Gastroesophageal sphincter (tissue), 4 donors: Measurements from ENCODE around the gene GYG1. TPM values are rescaled to one million over a fixed set of nuclear protein-coding genes. Genes with fewer than 3 reads are reported as not detected.

Experiments
- ATAC-seq: fragments of 150-250 bp; one replicate; pipeline ENCODE4 v1.9.1; 2016; ENCODE audit warnings: mild to moderate bottlenecking, moderate library complexity
- H3K27ac ChIP-seq, 4 donors: fragments of 200-600 bp; sonication (generic) in 3 of 4; 1 replicate in 3 of 4; 2 replicates in 1 of 4; pipeline ENCODE4 v1.5.1; 2016 to 2019
- H3K27me3 ChIP-seq: fragments of 200-600 bp; sonication (generic); one replicate; pipeline ENCODE4 v1.5.1; 2019
- H3K36me3 ChIP-seq, 2 donors: fragments of 200-600 bp; sonication (generic); one replicate each; pipeline ENCODE4 v1.5.1; 2019; ENCODE audit warnings: control low read depth in 1 of 2
- H3K4me1 ChIP-seq, 3 donors: fragments of 200-600 bp; sonication (generic); 1 replicate in 2 of 3; 2 replicates in 1 of 3; pipeline ENCODE4 v1.5.1; 2016 to 2019; ENCODE audit warnings: control low read depth in 2 of 3
- H3K4me3 ChIP-seq, 2 donors: fragments of 200-600 bp; sonication (generic); one replicate each; pipeline ENCODE4 v1.5.1; 2019; ENCODE audit warnings: mild to moderate bottlenecking in 1 of 2, moderate library complexity in 1 of 2
- H3K9me3 ChIP-seq, 3 donors: fragments of 200-600 bp; sonication (generic); one replicate each; pipeline ENCODE4 v1.5.1; 2017 to 2019; ENCODE audit warnings: control low read depth in 2 of 3
- CTCF ChIP-seq, 4 experiments: fragments of 200-600 bp in 2 of 4; fragments of 450-650 bp in 2 of 4; sonication (generic) in 1 of 4; IDR thresholded peaks; one replicate each; pipeline ENCODE4 v1.5.1; 2017 to 2019; ENCODE audit warnings: antibody characterized with exemption in 4 of 4, mild to moderate bottlenecking in 2 of 4, moderate library complexity in 2 of 4
- EP300 ChIP-seq: sonication (generic); formaldehyde crosslinking; IDR thresholded peaks from one replicate; pipeline ENCODE4 v1.6.1; 2017; ENCODE audit warnings: antibody characterized with exemption, mild to moderate bottlenecking
- POLR2A ChIP-seq, 2 donors: fragments of 450-650 bp; IDR thresholded peaks; one replicate each; pipeline ENCODE4 v1.6.1; 2017; ENCODE audit warnings: antibody characterized with exemption in 2 of 2, mild to moderate bottlenecking in 2 of 2, moderate library complexity in 1 of 2
- POLR2AphosphoS5 ChIP-seq: sonication (generic); formaldehyde crosslinking; IDR thresholded peaks from one replicate; pipeline ENCODE4 v1.6.1; 2017; ENCODE audit warnings: antibody characterized with exemption
- WGBS, 2 donors: methylation state at CpG; one replicate each; pipeline ENCODE4 v1.1.5; 2018; ENCODE audit warnings: low coverage in 1 of 2; 5-methylcytosine and 5-hydroxymethylcytosine counted together
- total RNA-seq, 4 donors: library from RNA; depleted of rRNA; stranded (reverse); fragments of >200 nt; gene quantifications; one replicate each; pipeline ENCODE4 v1.1.0, GENCODE V29; 2016

The GYG1 gene
- total RNA-seq, 4 donors from 2014 or later: 117 to 883 (median 126) TPM

DNA sequence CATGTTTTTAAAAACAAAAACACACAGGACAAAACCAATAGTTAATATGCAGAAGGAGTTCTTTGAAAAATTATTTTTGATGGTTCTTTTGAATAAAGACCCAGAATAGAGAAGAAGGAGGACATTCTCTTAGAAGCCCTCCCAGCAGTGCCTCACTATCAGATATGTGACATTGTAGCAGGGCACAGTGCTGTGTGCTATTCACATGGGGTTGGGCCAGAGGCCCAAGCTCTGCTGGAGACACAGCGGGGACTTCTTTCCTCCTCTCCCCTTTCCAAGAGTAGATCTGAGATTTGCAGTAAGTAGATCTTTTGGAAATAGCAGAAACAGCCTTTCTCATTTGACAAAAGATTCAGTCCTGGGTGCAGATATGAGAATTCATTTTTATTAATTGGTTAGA is 6.3 kb downstream of the GYG1 start:
- Histone ChIP-seq H3K27ac (peak overlapping the region in 1 of 4 donors; percentile 41), H3K4me3 (no peak overlapping the region), H3K36me3 (peaks cover 3 to 86% of the 10 kb centered on the region in 2 donors), H3K4me1 (peaks cover 7 to 73% (median 11%) of the 10 kb centered on the region in 3 donors), H3K9me3 (no peaks in the 10 kb centered on the region), H3K27me3 (no peaks in the 10 kb centered on the region)
- TF ChIP-seq CTCF (IDR thresholded peaks at IDR 0.05) (no peak), EP300 (no peak), POLR2A (IDR thresholded peaks at IDR 0.05) (no peak), POLR2AphosphoS5 (no peak)
- no peak for ATAC-seq
- 91 to 100% methylated on average over 1 of the region's 1 CpG for WGBS, 2 donors

GRCh38 chr3:148998297-148998696 is 7.0 kb downstream of the GYG1 start:
- Histone ChIP-seq H3K4me1 (peaks cover 2 to 66% (median 11%) of the 10 kb centered on the region in 3 donors), H3K9me3 (no peaks in the 10 kb centered on the region), H3K36me3 (peaks cover 3 to 87% of the 10 kb centered on the region in 2 donors), H3K4me3 (no peak overlapping the region), H3K27ac (peak overlapping the region in 3 of 4 donors; percentile 20 to 41 (median 36)), H3K27me3 (no peaks in the 10 kb centered on the region)
- WGBS, 2 donors: 70 to 72% methylated on average over 5 of the region's 5 CpGs
- no peak for ATAC-seq
- no peak for TF ChIP-seq EP300
- no peak for TF ChIP-seq POLR2AphosphoS5
- no peak for TF ChIP-seq POLR2A (IDR thresholded peaks at IDR 0.05)
- no peak for TF ChIP-seq CTCF (IDR thresholded peaks at IDR 0.05)

GRCh38 chr3:148998715-148999423 is 7.5 kb downstream of the GYG1 start:
- no peak for ATAC-seq
- Histone ChIP-seq H3K4me1 (peaks cover 0 to 60% (median 11%) of the 10 kb centered on the region in 3 donors), H3K9me3 (no peaks in the 10 kb centered on the region), H3K4me3 (no peak overlapping the region), H3K27me3 (no peaks in the 10 kb centered on the region), H3K36me3 (peaks cover 3 to 89% of the 10 kb centered on the region in 2 donors), H3K27ac (peak overlapping the region in 2 of 4 donors; percentile 36 to 41)
- 41 to 46% methylated on average over 7 of the region's 7 CpGs for WGBS, 2 donors
- TF ChIP-seq POLR2AphosphoS5 (no peak), EP300 (no peak), CTCF (IDR thresholded peaks at IDR 0.05) (no peak), POLR2A (IDR thresholded peaks at IDR 0.05) (no peak)

DNA sequence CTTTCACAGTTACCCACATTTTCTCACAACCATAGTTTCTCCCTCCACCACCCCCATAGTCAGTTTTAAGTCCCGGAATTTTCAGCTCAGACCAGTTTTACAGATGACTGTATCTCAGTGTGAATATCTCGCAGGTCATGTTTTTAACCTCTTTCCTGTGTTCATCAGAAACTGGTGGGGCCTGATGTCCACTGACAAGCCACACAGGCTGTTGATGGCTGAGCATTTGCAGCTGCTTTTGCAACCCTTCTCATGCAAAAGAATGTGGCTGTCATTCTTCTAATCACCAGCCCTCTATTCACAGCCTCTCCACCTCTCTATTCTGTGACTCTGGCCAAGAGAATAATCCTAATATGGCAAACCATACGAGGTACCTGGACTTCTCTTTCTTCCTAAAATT is 8.5 kb downstream of the GYG1 start:
- Histone ChIP-seq H3K4me3 (no peak overlapping the region), H3K4me1 (peaks cover 1 to 63% (median 13%) of the 10 kb centered on the region in 3 donors), H3K9me3 (no peaks in the 10 kb centered on the region), H3K27me3 (no peaks in the 10 kb centered on the region), H3K36me3 (peaks cover 3 to 86% of the 10 kb centered on the region in 2 donors), H3K27ac (no peak overlapping the region)
- TF ChIP-seq EP300 (no peak), CTCF (IDR thresholded peaks at IDR 0.05) (no peak), POLR2A (IDR thresholded peaks at IDR 0.05) (no peak), POLR2AphosphoS5 (no peak)
- 76% methylated on average over 2 to 3 of the region's 3 CpGs for WGBS, 2 donors
- no peak for ATAC-seq

- 73 to 84% methylated on average over 3 of the region's 3 CpGs for WGBS, 2 donors
- no peaks in the 10 kb centered on the region for H3K27me3 ChIP-seq
- peaks cover 3 to 68% (median 15%) of the 10 kb centered on the region in 3 donors for H3K4me1 ChIP-seq
- no peak overlapping the region for H3K27ac ChIP-seq
- H3K4me3 ChIP-seq: no peak overlapping the region
- ATAC-seq: no peak
- H3K9me3 ChIP-seq: no peaks in the 10 kb centered on the region
- peaks cover 3 to 83% of the 10 kb centered on the region in 2 donors for H3K36me3 ChIP-seq
- TF ChIP-seq CTCF (IDR thresholded peaks at IDR 0.05): no peak
- no peak for TF ChIP-seq EP300
- TF ChIP-seq POLR2A (IDR thresholded peaks at IDR 0.05): no peak
- TF ChIP-seq POLR2AphosphoS5: no peak
Measured at GRCh38 chr3:149000206-149000745, 8.9 kb downstream of the GYG1 start.
